ENCODE data around the gene CDC27. TPM values are rescaled to one million over a fixed set of nuclear protein-coding genes. Genes with fewer than 3 reads are reported as not detected.

Gene CDC27
- polyA plus RNA-seq, 1 donor (not counting 4 experiments of a cell fraction or from before 2014, with no cell fraction given): 95.6 TPM

GRCh38 chr17:47221154-47221553 is 32.1 kb upstream of the CDC27 start:
- TF ChIP-seq EZH2 (IDR thresholded peaks at IDR 0.05; ENCODE audit: low read length) (no peak), CTCF (optimal IDR thresholded peaks at IDR 0.05 in 1 of 3, IDR thresholded peaks at IDR 0.05 in 1 of 3, conservative IDR thresholded peaks at IDR 0.05 in 1 of 3; ENCODE audit: extremely low read depth in 1 of 3, insufficient read depth in 2 of 3, low read length in 3 of 3) (no peak)
- Histone ChIP-seq H4K20me1 (ENCODE audit: control insufficient read depth, extremely low read depth, insufficient read depth, low read length) (no peaks in the 10 kb centered on the region), H3K27me3 (ENCODE audit: control insufficient read depth, extremely low read depth, insufficient read depth, low read length) (no peaks in the 10 kb centered on the region), H3K9me1 (ENCODE audit: control insufficient read depth, extremely low read depth, insufficient read depth, low read length) (no peaks in the 10 kb centered on the region), H3K36me3 (ENCODE audit: control insufficient read depth in 2 of 2, extremely low read depth in 1 of 2, insufficient read depth in 2 of 2, low read length in 2 of 2) (no peaks in the 10 kb centered on the region), H3K79me2 (ENCODE audit: control insufficient read depth, insufficient read depth, low read length) (no peaks in the 10 kb centered on the region), H3K4me2 (ENCODE audit: control insufficient read depth, extremely low read depth, insufficient read depth, low read depth, low read length) (no peak overlapping the region), H3K9me3 (ENCODE audit: control insufficient read depth, low read depth, low read length) (no peaks in the 10 kb centered on the region), H2AFZ (ENCODE audit: control insufficient read depth, low read length) (no peak overlapping the region), H3K27ac (ENCODE audit: control insufficient read depth, insufficient read depth, low read length) (no peak overlapping the region), H3K4me3 (ENCODE audit: control insufficient read depth in 2 of 3, extremely low read depth in 1 of 3, insufficient read depth in 2 of 3, low read depth in 1 of 3, low read length in 3 of 3) (no peak overlapping the region), H3K4me1 (ENCODE audit: control insufficient read depth, extremely low read depth, insufficient read depth, low read length) (peaks cover 25% of the 10 kb centered on the region), H3K9ac (ENCODE audit: control insufficient read depth, extremely low read depth, insufficient read depth, low read length) (no peak overlapping the region)
- no peak for FAIRE-seq
- dilution Hi-C loops (cut with MboI; ENCODE audit: extremely low pct_ligation_motif_present, low sequenced_read_pairs): no loop called here
- no peak for DNase-seq (ENCODE audit: low read depth, low spot score)

GRCh38 chr17:47220531-47220999 is 31.5 kb upstream of the CDC27 start:
- Histone ChIP-seq H3K4me2 (ENCODE audit: control insufficient read depth, extremely low read depth, insufficient read depth, low read depth, low read length) (no peak overlapping the region), H3K9ac (ENCODE audit: control insufficient read depth, extremely low read depth, insufficient read depth, low read length) (no peak overlapping the region), H3K36me3 (ENCODE audit: control insufficient read depth in 2 of 2, extremely low read depth in 1 of 2, insufficient read depth in 2 of 2, low read length in 2 of 2) (no peaks in the 10 kb centered on the region), H3K79me2 (ENCODE audit: control insufficient read depth, insufficient read depth, low read length) (no peaks in the 10 kb centered on the region), H3K9me3 (ENCODE audit: control insufficient read depth, low read depth, low read length) (no peaks in the 10 kb centered on the region), H3K4me3 (ENCODE audit: control insufficient read depth in 2 of 3, extremely low read depth in 1 of 3, insufficient read depth in 2 of 3, low read depth in 1 of 3, low read length in 3 of 3) (no peak overlapping the region), H3K9me1 (ENCODE audit: control insufficient read depth, extremely low read depth, insufficient read depth, low read length) (no peaks in the 10 kb centered on the region), H2AFZ (ENCODE audit: control insufficient read depth, low read length) (no peak overlapping the region), H3K27ac (ENCODE audit: control insufficient read depth, insufficient read depth, low read length) (no peak overlapping the region), H3K27me3 (ENCODE audit: control insufficient read depth, extremely low read depth, insufficient read depth, low read length) (no peaks in the 10 kb centered on the region), H4K20me1 (ENCODE audit: control insufficient read depth, extremely low read depth, insufficient read depth, low read length) (no peaks in the 10 kb centered on the region), H3K4me1 (ENCODE audit: control insufficient read depth, extremely low read depth, insufficient read depth, low read length) (peaks cover 20% of the 10 kb centered on the region)
- FAIRE-seq (no peak), DNase-seq (ENCODE audit: low read depth, low spot score) (no peak)
- TF ChIP-seq CTCF (optimal IDR thresholded peaks at IDR 0.05 in 1 of 3, IDR thresholded peaks at IDR 0.05 in 1 of 3, conservative IDR thresholded peaks at IDR 0.05 in 1 of 3; ENCODE audit: extremely low read depth in 1 of 3, insufficient read depth in 2 of 3, low read length in 3 of 3) (no peak), EZH2 (IDR thresholded peaks at IDR 0.05; ENCODE audit: low read length) (no peak)
- dilution Hi-C loops (cut with MboI; ENCODE audit: extremely low pct_ligation_motif_present, low sequenced_read_pairs): no loop called here

Data from keratinocyte (primary cell).